ENCODE data around the gene IGF2.

DNA sequence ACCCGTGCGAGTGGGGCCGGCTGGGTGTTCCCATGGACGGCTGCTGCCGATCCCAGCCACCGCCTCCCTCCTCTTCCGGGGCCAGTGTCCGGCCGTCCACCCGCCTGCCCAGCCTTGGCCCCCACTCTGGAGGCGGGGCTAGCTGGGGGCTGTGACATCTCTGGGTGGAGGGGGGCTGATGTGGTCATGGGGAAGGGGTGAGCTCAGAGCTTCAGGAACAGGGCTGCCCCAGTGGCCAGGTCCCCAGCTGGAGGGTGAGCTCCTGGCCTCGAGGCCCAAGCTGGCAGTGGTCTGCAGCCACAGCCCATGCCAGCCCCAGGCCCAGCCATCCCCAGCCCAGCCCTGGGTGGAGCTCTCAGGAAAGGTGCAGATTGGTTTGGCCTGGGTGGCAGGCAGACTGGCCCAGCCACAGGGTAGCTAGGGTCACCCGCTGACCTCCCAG, 19.1 kb upstream of the IGF2 start:
- TF ChIP-seq, protein P1, sequence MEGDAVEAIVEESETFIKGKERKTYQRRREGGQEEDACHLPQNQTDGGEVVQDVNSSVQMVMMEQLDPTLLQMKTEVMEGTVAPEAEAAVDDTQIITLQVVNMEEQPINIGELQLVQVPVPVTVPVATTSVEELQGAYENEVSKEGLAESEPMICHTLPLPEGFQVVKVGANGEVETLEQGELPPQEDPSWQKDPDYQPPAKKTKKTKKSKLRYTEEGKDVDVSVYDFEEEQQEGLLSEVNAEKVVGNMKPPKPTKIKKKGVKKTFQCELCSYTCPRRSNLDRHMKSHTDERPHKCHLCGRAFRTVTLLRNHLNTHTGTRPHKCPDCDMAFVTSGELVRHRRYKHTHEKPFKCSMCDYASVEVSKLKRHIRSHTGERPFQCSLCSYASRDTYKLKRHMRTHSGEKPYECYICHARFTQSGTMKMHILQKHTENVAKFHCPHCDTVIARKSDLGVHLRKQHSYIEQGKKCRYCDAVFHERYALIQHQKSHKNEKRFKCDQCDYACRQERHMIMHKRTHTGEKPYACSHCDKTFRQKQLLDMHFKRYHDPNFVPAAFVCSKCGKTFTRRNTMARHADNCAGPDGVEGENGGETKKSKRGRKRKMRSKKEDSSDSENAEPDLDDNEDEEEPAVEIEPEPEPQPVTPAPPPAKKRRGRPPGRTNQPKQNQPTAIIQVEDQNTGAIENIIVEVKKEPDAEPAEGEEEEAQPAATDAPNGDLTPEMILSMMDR (tag by site-specific recombination; IDR thresholded peaks at IDR 0.05): no peak
- no peak for TF ChIP-seq ZNF423 (tag by site-specific recombination; IDR thresholded peaks at IDR 0.05)
- TF ChIP-seq, protein P2, sequence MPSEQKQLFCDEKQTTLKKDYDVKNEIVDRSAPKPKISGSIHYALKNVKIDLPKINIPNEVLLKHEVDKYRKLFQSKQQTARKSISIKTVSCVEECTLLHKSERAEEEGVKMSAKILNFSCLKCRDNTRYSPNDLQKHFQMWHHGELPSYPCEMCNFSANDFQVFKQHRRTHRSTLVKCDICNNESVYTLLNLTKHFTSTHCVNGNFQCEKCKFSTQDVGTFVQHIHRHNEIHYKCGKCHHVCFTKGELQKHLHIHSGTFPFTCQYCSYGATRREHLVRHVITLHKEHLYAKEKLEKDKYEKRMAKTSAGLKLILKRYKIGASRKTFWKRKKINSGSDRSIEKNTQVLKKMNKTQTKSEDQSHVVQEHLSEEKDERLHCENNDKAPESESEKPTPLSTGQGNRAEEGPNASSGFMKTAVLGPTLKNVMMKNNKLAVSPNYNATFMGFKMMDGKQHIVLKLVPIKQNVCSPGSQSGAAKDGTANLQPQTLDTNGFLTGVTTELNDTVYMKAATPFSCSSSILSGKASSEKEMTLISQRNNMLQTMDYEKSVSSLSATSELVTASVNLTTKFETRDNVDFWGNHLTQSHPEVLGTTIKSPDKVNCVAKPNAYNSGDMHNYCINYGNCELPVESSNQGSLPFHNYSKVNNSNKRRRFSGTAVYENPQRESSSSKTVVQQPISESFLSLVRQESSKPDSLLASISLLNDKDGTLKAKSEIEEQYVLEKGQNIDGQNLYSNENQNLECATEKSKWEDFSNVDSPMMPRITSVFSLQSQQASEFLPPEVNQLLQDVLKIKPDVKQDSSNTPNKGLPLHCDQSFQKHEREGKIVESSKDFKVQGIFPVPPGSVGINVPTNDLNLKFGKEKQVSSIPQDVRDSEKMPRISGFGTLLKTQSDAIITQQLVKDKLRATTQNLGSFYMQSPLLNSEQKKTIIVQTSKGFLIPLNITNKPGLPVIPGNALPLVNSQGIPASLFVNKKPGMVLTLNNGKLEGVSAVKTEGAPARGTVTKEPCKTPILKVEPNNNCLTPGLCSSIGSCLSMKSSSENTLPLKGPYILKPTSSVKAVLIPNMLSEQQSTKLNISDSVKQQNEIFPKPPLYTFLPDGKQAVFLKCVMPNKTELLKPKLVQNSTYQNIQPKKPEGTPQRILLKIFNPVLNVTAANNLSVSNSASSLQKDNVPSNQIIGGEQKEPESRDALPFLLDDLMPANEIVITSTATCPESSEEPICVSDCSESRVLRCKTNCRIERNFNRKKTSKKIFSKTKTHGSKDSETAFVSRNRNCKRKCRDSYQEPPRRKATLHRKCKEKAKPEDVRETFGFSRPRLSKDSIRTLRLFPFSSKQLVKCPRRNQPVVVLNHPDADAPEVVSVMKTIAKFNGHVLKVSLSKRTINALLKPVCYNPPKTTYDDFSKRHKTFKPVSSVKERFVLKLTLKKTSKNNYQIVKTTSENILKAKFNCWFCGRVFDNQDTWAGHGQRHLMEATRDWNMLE (tag by site-specific recombination; conservative IDR thresholded peaks at IDR 0.05; ENCODE audit: low read depth): no peak
- no peak for TF ChIP-seq ZNF791 (tag by site-specific recombination; IDR thresholded peaks at IDR 0.05)
- TF ChIP-seq, protein P3, sequence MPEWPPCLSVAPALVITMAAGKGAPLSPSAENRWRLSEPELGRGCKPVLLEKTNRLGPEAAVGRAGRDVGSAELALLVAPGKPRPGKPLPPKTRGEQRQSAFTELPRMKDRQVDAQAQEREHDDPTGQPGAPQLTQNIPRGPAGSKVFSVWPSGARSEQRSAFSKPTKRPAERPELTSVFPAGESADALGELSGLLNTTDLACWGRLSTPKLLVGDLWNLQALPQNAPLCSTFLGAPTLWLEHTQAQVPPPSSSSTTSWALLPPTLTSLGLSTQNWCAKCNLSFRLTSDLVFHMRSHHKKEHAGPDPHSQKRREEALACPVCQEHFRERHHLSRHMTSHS (tag by site-specific recombination; IDR thresholded peaks at IDR 0.05): no peak

All from HEK293 (cell line).